HepG2 (cell line): Measurements from ENCODE around the gene THSD4.

Source experiments
- CAMTA2 ChIP-seq: sonication (generic); formaldehyde crosslinking; IDR thresholded peaks from 2 replicates; pipeline ENCODE4 v1.4.0; 2020; ENCODE audit warnings: mild to moderate bottlenecking, missing genetic modification reagents, borderline replicate concordance
- CTCF ChIP-seq: sonication (generic); formaldehyde crosslinking; IDR thresholded peaks from 2 replicates; pipeline ENCODE4 v1.5.0; 2020; ENCODE audit warnings: mild to moderate bottlenecking, missing genetic modification reagents, moderate library complexity
- EZH2 ChIP-seq: conservative IDR thresholded peaks from 2 replicates; pipeline ENCODE4 v1.6.1; 2012; ENCODE audit warnings: mild to moderate bottlenecking, low read depth, low read length, moderate library complexity
- MYC ChIP-seq: sonication (generic); formaldehyde crosslinking; IDR thresholded peaks from 2 replicates; pipeline ENCODE4 v1.9.0; 2021; ENCODE audit warnings: missing genetic modification reagents, borderline replicate concordance
- SNAPC2 ChIP-seq: sonication (generic); formaldehyde crosslinking; IDR thresholded peaks from 2 replicates; pipeline ENCODE4 v1.8.1; 2022; ENCODE audit warnings: mild to moderate bottlenecking, missing genetic modification reagents
- ZBTB49 ChIP-seq: sonication (generic); formaldehyde crosslinking; IDR thresholded peaks from 2 replicates; pipeline ENCODE4 v1.4.0; 2020; ENCODE audit warnings: missing genetic modification reagents, borderline replicate concordance

GRCh38 chr15:71291723-71292122 is 176.5 kb downstream of the THSD4 start:
- TF ChIP-seq EZH2 (no peak), CTCF (no peak), ZBTB49 (CRISPR knock-in tag) (no peak), CAMTA2 (CRISPR knock-in tag) (no peak), SNAPC2 (CRISPR knock-in tag) (no peak), MYC (CRISPR knock-in tag) (no peak)
